GM12878 (cell line): ENCODE data around the gene DRD3. TPM values are rescaled to one million over a fixed set of nuclear protein-coding genes. Genes with fewer than 3 reads are reported as not detected.

ENCODE experiments used
- ATAC-seq: fragments of 200-7000 bp; cut with Tn5 transposase; 3 replicates; pipeline ENCODE4 v1.9.1; 2020; ENCODE audit warnings: mild to moderate bottlenecking, moderate library complexity
- BruUV-seq: library from RNA; stranded (reverse); fragments of 400-500 nt; replicated peaks from 2 replicates; lab custom pipeline; 2021; lab: Mats Ljungman, UMichigan
- CTCF ChIA-PET: fragments of 300-600 bp; sonication (Branson Sonifier 250); formaldehyde crosslinking; extraction: SDS; loops from one replicate; lab custom pipeline; 2021; ENCODE audit warnings: inconsistent platforms; lab: Yijun Ruan, JAX
- POLR2A ChIA-PET: fragments of 350-600 bp; formaldehyde crosslinking; extraction: SDS; loops from one replicate; lab custom pipeline; 2021; ENCODE audit warnings: inconsistent platforms; lab: Charles Lee
- RAD21 ChIA-PET: fragments of 300-600 bp; sonication (Branson Sonifier 250); formaldehyde crosslinking; loops from one replicate; lab custom pipeline; 2023; ENCODE audit warnings: antibody characterized with exemption; ENCODE audit not compliant: unreplicated experiment; lab: Charles Lee
- SMC1A ChIA-PET: fragments of 300-600 bp; sonication (Branson Sonifier 250); formaldehyde crosslinking; loops from one replicate; lab custom pipeline; 2023; ENCODE audit not compliant: unreplicated experiment, uncharacterized antibody; lab: Charles Lee
- DNase-seq: peaks from one replicate; pipeline ENCODE4 v3.0.0-alpha.2; 2011; ENCODE audit warnings: low read depth, low spot score
- FAIRE-seq: peaks from 3 replicates; lab custom pipeline; 2011; peaks lifted over from hg19 to GRCh38; lab: Jason Lieb, UNC
- H2AFZ ChIP-seq: 2 replicates; pipeline ENCODE4 v1.6.0; 2011; ENCODE audit warnings: low read depth, low read length, control low read depth; ENCODE audit not compliant: control insufficient read depth
- H3K27ac ChIP-seq: 2 replicates; pipeline ENCODE4 v1.5.1; 2011; ENCODE audit warnings: control low read depth; ENCODE audit not compliant: control insufficient read depth, insufficient read depth
- H3K27me3 ChIP-seq, 2 experiments: replicated peaks in 1 of 2; 2 replicates each; pipeline versions ENCODE4 v1.6.0 to v1.6.1; 2011; ENCODE audit warnings: low read length in 1 of 2; ENCODE audit not compliant: control insufficient read depth in 2 of 2, insufficient read depth in 2 of 2
- H3K36me3 ChIP-seq, 2 experiments: 2 replicates each; pipeline ENCODE4 v1.5.1; 2011; ENCODE audit warnings: low read length in 1 of 2; ENCODE audit not compliant: control insufficient read depth in 2 of 2, insufficient read depth in 2 of 2
- H3K4me1 ChIP-seq: 2 replicates; pipeline ENCODE4 v1.6.1; 2011; ENCODE audit warnings: mild to moderate bottlenecking, low read length, moderate library complexity, mixed read lengths; ENCODE audit not compliant: control insufficient read depth, insufficient read depth
- H3K4me2 ChIP-seq: 2 replicates; pipeline ENCODE4 v1.6.0; 2011; ENCODE audit warnings: control low read depth; ENCODE audit not compliant: control insufficient read depth, insufficient read depth
- H3K4me3 ChIP-seq: fragments of 200-600 bp; sonication (generic); 2 replicates; pipeline ENCODE4 v1.5.1; 2016
- H3K79me2 ChIP-seq: 2 replicates; pipeline ENCODE4 v1.6.0; 2011; ENCODE audit warnings: low read length; ENCODE audit not compliant: control insufficient read depth, insufficient read depth
- H3K9ac ChIP-seq: 2 replicates; pipeline ENCODE4 v1.8.0; 2011; ENCODE audit warnings: low read length, control low read depth, mixed read lengths; ENCODE audit not compliant: control insufficient read depth, insufficient read depth
- H3K9me3 ChIP-seq: replicated peaks from 3 replicates; pipeline ENCODE4 v1.5.1; 2011; ENCODE audit warnings: mild to moderate bottlenecking, low read length; ENCODE audit not compliant: control insufficient read depth, insufficient read depth
- H4K20me1 ChIP-seq: 2 replicates; pipeline ENCODE4 v1.6.0; 2011; ENCODE audit not compliant: control insufficient read depth, insufficient read depth
- CREB1 ChIP-seq: IDR thresholded peaks from 2 replicates; pipeline ENCODE4 v1.6.1; 2012; ENCODE audit warnings: low read depth, mild to moderate bottlenecking, inconsistent platforms
- GATAD2B ChIP-seq: fragments of 450-650 bp; conservative IDR thresholded peaks from 2 replicates; pipeline ENCODE4 v1.6.1; 2017; ENCODE audit warnings: low read depth, mild to moderate bottlenecking, moderate library complexity
- MEF2A ChIP-seq: IDR thresholded peaks from 2 replicates; pipeline ENCODE4 v1.6.1; 2011; ENCODE audit warnings: low read depth, mild to moderate bottlenecking, low read length, moderate library complexity; ENCODE audit not compliant: insufficient read depth
- PAX5 ChIP-seq: IDR thresholded peaks from 2 replicates; pipeline ENCODE4 v1.6.1; 2011; ENCODE audit warnings: low read depth, low read length, borderline replicate concordance
- ZNF217 ChIP-seq: fragments of 450-650 bp; IDR thresholded peaks from 2 replicates; pipeline ENCODE4 v1.6.1; 2017; ENCODE audit warnings: antibody characterized with exemption, mild to moderate bottlenecking
- WGBS: methylation state at CpG from one replicate; pipeline ENCODE4 v1.1.6; 2016; ENCODE audit warnings: low lambda C conversion rate; ENCODE audit not compliant: insufficient replicate concordance, insufficient coverage; ENCODE audit errors: missing lambda C conversion rate; 5-methylcytosine and 5-hydroxymethylcytosine counted together
- in situ Hi-C: fragments of 300-500 bp; cut with MboI; formaldehyde crosslinking; loops from 9 replicates; pipeline ENCODE4 v1.14.3; 2018; ENCODE audit warnings: mixed read lengths
- intact Hi-C: fragments of 100-400 bp; cut with micrococcal nuclease; formaldehyde crosslinking; loops from one replicate; pipeline ENCODE4 v1.14.2; 2022; ENCODE audit not compliant: unreplicated experiment
- polyA plus RNA-seq, 11 experiments: library from polyadenylated mRNA; depleted of rRNA in 4 of 11; unstranded in 6 of 11; stranded (reverse) in 5 of 11; fragments of >200 nt; fragmentation: Nextera tagmentation in 4 of 11; fragmentation: Illumina TruSeq in 1 of 11; extraction: Ambion mirVana in 4 of 11; extraction: Trizol in 1 of 11; gene quantifications; 1 replicate in 1 of 11; 2 replicates in 10 of 11; pipeline versions ENCODE4 v1.2.1 to v1.2.3, GENCODE V29; 2011 to 2016; ENCODE audit warnings: inconsistent platforms in 2 of 11, missing spikeins in 2 of 11, low read depth in 1 of 11
- total RNA-seq, 4 experiments: library from RNA; depleted of rRNA in 3 of 4; stranded (reverse); fragments of >200 nt in 3 of 4; fragmentation: Illumina TruSeq in 1 of 4; extraction: Trizol in 1 of 4; gene quantifications; 2 replicates each; pipeline versions ENCODE4 v1.2.1 to v1.2.3, GENCODE V29; 2013 to 2021

DRD3 gene
- total and polyA plus RNA-seq, 10 of the 15 experiments (the other 5 are each of a cell fraction or from before 2014, with no cell fraction given), result not detected

- RAD21 ChIA-PET, result no interaction called here
- 57% methylated on average over 8 of the region's 8 CpGs for WGBS
- CTCF ChIA-PET, result no interaction called here
These were observed 70.7 kb downstream of the DRD3 start for GRCh38 chr3:114108137-114108536.

DNA sequence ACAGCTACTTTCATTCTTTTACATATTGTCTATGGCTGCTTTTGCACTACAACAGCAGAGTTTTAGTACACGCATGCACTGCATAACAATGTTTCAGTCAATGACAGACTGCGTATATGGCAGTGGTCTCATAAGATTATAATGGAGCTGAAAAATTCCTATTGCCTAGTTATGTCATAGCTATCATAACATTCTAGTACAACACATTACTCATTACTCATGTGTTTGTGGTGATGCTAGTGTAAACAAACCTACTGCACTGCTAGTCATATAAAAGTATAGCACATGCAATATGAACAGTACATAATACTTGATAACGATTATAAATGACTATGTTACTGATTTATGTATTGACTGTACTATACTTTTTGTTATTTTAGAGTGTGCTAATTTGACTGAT lies 74.4 kb downstream of the DRD3 start:
- RAD21 ChIA-PET, result no interaction called here
- H3K79me2 ChIP-seq, result no peaks in the 10 kb centered on the region
- CTCF ChIA-PET, result interaction anchor here (0.7 kb wide), 1 partner anchor 268 kb away, joined by 3 read pairs; no protein-coding TSS in a partner anchor
- H3K27ac ChIP-seq, result no peak overlapping the region
- no peak for TF ChIP-seq PAX5
- no peak for TF ChIP-seq ZNF217
- TF ChIP-seq GATAD2B, result no peak
- no peaks in the 10 kb centered on the region for H3K36me3 ChIP-seq
- in situ Hi-C loops (no loop called here), intact Hi-C loops (no loop called here)
- 87% methylated on average over 3 of the region's 3 CpGs for WGBS
- no peak overlapping the region for H3K9ac ChIP-seq
- H3K27me3 ChIP-seq, result no peaks in the 10 kb centered on the region
- SMC1A ChIA-PET, result no interaction called here
- H3K9me3 ChIP-seq, result no peaks in the 10 kb centered on the region
- no peak overlapping the region for H3K4me3 ChIP-seq
- ATAC-seq (no peak), DNase-seq (no peak), FAIRE-seq (no peak)
- POLR2A ChIA-PET, result no interaction called here
- H3K4me2 ChIP-seq, result no peak overlapping the region
- no peaks in the 10 kb centered on the region for H3K4me1 ChIP-seq
- no peaks in the 10 kb centered on the region for H4K20me1 ChIP-seq
- no peak overlapping the region for H2AFZ ChIP-seq
- BruUV-seq, result no TSS peak

More at GRCh38 chr3:114108137-114108536, 70.7 kb downstream of the DRD3 start:
- ChIA-PET POLR2A (no interaction called here), SMC1A (no interaction called here)
- Histone ChIP-seq H3K27ac (no peak overlapping the region), H3K9me3 (no peaks in the 10 kb centered on the region), H3K4me1 (no peaks in the 10 kb centered on the region), H4K20me1 (no peaks in the 10 kb centered on the region), H3K9ac (no peak overlapping the region), H2AFZ (no peak overlapping the region), H3K4me2 (no peak overlapping the region), H3K27me3 (no peaks in the 10 kb centered on the region; a peak in 1 of 4 replicates), H3K36me3 (no peaks in the 10 kb centered on the region), H3K79me2 (no peaks in the 10 kb centered on the region), H3K4me3 (no peak overlapping the region)
- TF ChIP-seq MEF2A (no peak), CREB1 (no peak)
- FAIRE-seq, result no peak
- in situ Hi-C loops (no loop called here), intact Hi-C loops (no loop called here)
- no peak for ATAC-seq
- DNase-seq, result no peak
- BruUV-seq, result no TSS peak
